ENCODE data around the gene DDX39A.

DNA sequence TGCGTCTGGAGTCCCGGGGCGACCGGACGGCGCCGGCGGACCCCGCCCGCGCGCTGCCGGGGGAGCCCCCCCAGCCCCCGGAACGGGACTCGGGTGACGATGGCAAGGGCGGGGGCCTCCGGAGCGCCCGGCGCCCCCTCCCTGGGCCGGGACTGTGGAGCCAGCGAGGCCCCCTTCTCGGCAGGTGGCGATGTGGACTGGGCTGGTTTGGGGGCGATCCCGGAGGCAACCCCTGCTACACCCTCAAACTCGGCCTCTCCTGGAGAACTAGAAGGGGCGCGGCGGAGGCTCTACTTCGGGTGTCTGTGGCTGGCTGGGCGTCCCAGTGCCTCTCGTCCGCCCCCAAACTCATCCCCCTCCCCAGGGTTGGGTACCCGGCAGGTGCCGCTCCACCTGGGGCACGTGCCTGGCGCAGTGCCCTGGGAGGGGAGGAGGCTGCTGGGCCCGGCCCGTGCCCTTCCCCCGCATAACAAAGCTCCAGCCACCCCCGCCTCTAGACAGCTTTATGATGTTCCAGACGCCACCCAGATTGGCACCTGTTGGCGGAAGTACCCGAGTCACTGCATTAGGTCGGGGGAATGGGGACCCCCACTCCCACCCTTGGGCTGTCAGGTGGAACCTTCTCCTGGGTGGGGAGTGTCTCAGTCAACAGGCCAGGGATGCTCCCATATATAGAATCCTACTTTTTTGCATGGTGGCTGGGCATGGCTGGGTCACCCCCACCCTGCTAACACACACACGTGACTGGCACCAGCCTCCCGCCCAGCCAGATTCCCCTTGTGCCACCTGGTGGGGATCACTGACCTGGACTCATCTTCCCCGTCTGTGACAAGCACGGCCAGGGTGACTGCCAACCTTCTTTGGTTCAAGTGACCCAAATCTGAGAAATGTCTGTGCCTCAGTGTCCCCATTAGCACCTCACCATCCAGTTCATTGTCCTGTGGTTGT, 14.7 kb upstream of the DDX39A start:
- TF ChIP-seq, protein P1, sequence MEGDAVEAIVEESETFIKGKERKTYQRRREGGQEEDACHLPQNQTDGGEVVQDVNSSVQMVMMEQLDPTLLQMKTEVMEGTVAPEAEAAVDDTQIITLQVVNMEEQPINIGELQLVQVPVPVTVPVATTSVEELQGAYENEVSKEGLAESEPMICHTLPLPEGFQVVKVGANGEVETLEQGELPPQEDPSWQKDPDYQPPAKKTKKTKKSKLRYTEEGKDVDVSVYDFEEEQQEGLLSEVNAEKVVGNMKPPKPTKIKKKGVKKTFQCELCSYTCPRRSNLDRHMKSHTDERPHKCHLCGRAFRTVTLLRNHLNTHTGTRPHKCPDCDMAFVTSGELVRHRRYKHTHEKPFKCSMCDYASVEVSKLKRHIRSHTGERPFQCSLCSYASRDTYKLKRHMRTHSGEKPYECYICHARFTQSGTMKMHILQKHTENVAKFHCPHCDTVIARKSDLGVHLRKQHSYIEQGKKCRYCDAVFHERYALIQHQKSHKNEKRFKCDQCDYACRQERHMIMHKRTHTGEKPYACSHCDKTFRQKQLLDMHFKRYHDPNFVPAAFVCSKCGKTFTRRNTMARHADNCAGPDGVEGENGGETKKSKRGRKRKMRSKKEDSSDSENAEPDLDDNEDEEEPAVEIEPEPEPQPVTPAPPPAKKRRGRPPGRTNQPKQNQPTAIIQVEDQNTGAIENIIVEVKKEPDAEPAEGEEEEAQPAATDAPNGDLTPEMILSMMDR (IDR thresholded peaks at IDR 0.05) = peak in 2 of 12 donors; percentile 6 to 24
- TF ChIP-seq POLR2A (IDR thresholded peaks at IDR 0.05) = no peak

All from heart left ventricle (tissue), 13 donors.